Measurements from ENCODE around the gene IL22RA1.

Gene IL22RA1

DNA sequence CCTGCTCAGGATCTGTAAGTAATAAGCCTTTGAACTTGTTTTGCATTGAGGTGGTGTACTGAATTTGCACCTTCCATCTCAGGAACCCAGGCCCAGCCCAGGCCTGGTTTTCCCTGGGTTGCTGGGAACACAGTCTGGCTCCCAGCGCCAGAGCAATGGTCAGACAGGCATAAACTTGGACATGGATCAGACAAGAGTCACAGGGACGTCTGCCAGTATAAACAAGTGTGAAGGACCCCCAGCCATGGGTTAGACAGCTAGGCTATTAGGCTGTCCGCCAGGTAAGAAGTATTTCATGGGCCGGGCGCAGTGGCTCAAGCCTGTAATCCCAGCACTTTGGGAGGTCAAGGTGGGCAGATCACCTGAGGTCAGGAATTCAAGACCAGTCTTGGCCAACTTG lies 38.7 kb upstream of the IL22RA1 start:
- Histone ChIP-seq H3K27ac (ENCODE audit: insufficient read depth, low read length, poor library complexity, severe bottlenecking) (no peak overlapping the region), H3K9me3 (ENCODE audit: control insufficient read depth, low read length) (no peaks in the 10 kb centered on the region), H3K36me3 (ENCODE audit: control insufficient read depth, insufficient read depth, low read length) (no peaks in the 10 kb centered on the region), H3K4me3 (ENCODE audit: insufficient read depth, low read depth, low read length, poor library complexity, severe bottlenecking) (no peak overlapping the region), H3K27me3 (replicated peaks; ENCODE audit: control insufficient read depth, insufficient read depth, low read length, poor library complexity, severe bottlenecking) (no peaks in the 10 kb centered on the region), H3K4me1 (ENCODE audit: control insufficient read depth, insufficient read depth, low read length, poor library complexity, severe bottlenecking) (peaks cover 6% of the 10 kb centered on the region)
- no peak for DNase-seq

- no peaks in the 10 kb centered on the region for H3K4me1 ChIP-seq (ENCODE audit: control insufficient read depth, insufficient read depth, low read length, poor library complexity, severe bottlenecking)
- no peaks in the 10 kb centered on the region for H3K36me3 ChIP-seq (ENCODE audit: control insufficient read depth, insufficient read depth, low read length)
- no peaks in the 10 kb centered on the region for H3K27me3 ChIP-seq (replicated peaks; ENCODE audit: control insufficient read depth, insufficient read depth, low read length, poor library complexity, severe bottlenecking)
- H3K9me3 ChIP-seq (ENCODE audit: control insufficient read depth, low read length): no peaks in the 10 kb centered on the region
- no peak overlapping the region for H3K27ac ChIP-seq (ENCODE audit: insufficient read depth, low read length, poor library complexity, severe bottlenecking)
- no peak for DNase-seq
- no peak overlapping the region for H3K4me3 ChIP-seq (ENCODE audit: insufficient read depth, low read depth, low read length, poor library complexity, severe bottlenecking)
These were observed 37.7 kb upstream of the IL22RA1 start for GRCh38 chr1:24180676-24181075.

GRCh38 chr1:24179251-24179840 lies 36.4 kb upstream of the IL22RA1 start:
- no peaks in the 10 kb centered on the region for H3K4me1 ChIP-seq (ENCODE audit: control insufficient read depth, insufficient read depth, low read length, poor library complexity, severe bottlenecking)
- H3K27me3 ChIP-seq (replicated peaks; ENCODE audit: control insufficient read depth, insufficient read depth, low read length, poor library complexity, severe bottlenecking): no peaks in the 10 kb centered on the region
- H3K4me3 ChIP-seq (ENCODE audit: insufficient read depth, low read depth, low read length, poor library complexity, severe bottlenecking): no peak overlapping the region
- no peaks in the 10 kb centered on the region for H3K36me3 ChIP-seq (ENCODE audit: control insufficient read depth, insufficient read depth, low read length)
- H3K9me3 ChIP-seq (ENCODE audit: control insufficient read depth, low read length): no peaks in the 10 kb centered on the region
- no peak overlapping the region for H3K27ac ChIP-seq (ENCODE audit: insufficient read depth, low read length, poor library complexity, severe bottlenecking)
- DNase-seq: no peak

GRCh38 chr1:24178407-24178806 lies 35.5 kb upstream of the IL22RA1 start:
- Histone ChIP-seq H3K9me3 (ENCODE audit: control insufficient read depth, low read length) (no peaks in the 10 kb centered on the region), H3K4me3 (ENCODE audit: insufficient read depth, low read depth, low read length, poor library complexity, severe bottlenecking) (no peak overlapping the region), H3K27me3 (replicated peaks; ENCODE audit: control insufficient read depth, insufficient read depth, low read length, poor library complexity, severe bottlenecking) (no peaks in the 10 kb centered on the region), H3K27ac (ENCODE audit: insufficient read depth, low read length, poor library complexity, severe bottlenecking) (no peak overlapping the region), H3K4me1 (ENCODE audit: control insufficient read depth, insufficient read depth, low read length, poor library complexity, severe bottlenecking) (no peaks in the 10 kb centered on the region), H3K36me3 (ENCODE audit: control insufficient read depth, insufficient read depth, low read length) (no peaks in the 10 kb centered on the region)
- DNase-seq: no peak

DNA sequence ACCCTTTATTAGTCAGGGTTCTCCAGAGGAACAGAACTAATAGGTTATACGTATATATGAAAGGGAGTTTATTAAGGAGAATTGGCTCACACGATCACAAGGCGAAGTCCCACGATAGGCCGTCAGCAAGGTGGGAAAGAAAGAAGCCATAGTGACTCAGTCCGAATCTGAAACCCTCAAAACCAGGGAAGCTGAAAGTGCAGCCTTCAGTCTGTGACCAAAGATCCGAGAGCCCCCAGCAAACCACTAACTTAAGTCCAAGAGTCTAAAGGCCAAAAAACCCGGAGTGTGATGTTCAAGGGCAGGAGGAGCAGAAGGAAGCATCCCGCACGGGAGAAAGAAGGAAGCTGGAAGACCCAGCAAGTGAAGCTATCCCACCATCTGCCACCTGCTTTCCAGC lies 34.2 kb upstream of the IL22RA1 start:
- Histone ChIP-seq H3K27ac (ENCODE audit: insufficient read depth, low read length, poor library complexity, severe bottlenecking) (no peak overlapping the region), H3K36me3 (ENCODE audit: control insufficient read depth, insufficient read depth, low read length) (no peaks in the 10 kb centered on the region), H3K27me3 (replicated peaks; ENCODE audit: control insufficient read depth, insufficient read depth, low read length, poor library complexity, severe bottlenecking) (no peaks in the 10 kb centered on the region), H3K9me3 (ENCODE audit: control insufficient read depth, low read length) (no peaks in the 10 kb centered on the region), H3K4me3 (ENCODE audit: insufficient read depth, low read depth, low read length, poor library complexity, severe bottlenecking) (no peak overlapping the region), H3K4me1 (ENCODE audit: control insufficient read depth, insufficient read depth, low read length, poor library complexity, severe bottlenecking) (no peaks in the 10 kb centered on the region)
- no peak for DNase-seq

DNA sequence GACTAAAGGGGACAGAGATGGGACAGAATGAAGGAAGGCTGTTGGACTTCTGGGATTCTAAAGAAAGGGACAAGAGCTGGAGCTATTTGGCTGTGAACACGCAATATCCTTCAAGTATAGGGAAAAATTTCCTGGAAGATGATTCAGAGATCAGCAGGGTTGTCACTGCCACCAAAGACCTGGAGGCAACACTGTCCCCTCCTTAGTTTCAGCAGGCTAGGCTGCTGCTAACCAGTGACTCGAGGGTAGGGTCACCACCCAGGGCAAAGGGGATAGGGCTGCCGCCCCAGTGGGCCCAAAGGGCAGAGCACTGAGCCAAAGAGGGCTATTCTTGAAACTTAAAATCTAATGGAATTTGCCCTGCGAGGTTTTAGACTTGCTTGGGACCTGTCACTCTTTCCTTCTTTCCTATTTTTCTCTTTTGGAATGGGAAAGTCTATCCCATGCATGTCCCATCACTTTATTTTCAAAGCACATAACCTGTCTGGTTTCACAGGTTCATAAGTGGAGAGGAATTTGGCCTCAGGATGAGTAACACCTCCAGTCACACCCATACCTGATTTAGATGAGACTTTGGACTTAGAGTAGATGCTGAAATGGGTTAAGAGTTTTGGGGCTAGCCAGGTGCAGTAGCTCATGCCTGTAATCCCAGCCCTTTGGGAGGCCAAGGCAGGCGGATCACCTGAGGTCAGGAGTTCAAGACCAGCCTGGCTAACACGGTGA lies 32.3 kb upstream of the IL22RA1 start:
- Histone ChIP-seq H3K4me3 (ENCODE audit: insufficient read depth, low read depth, low read length, poor library complexity, severe bottlenecking) (no peak overlapping the region), H3K4me1 (ENCODE audit: control insufficient read depth, insufficient read depth, low read length, poor library complexity, severe bottlenecking) (no peaks in the 10 kb centered on the region), H3K9me3 (ENCODE audit: control insufficient read depth, low read length) (no peaks in the 10 kb centered on the region), H3K27ac (ENCODE audit: insufficient read depth, low read length, poor library complexity, severe bottlenecking) (no peak overlapping the region), H3K36me3 (ENCODE audit: control insufficient read depth, insufficient read depth, low read length) (no peaks in the 10 kb centered on the region), H3K27me3 (replicated peaks; ENCODE audit: control insufficient read depth, insufficient read depth, low read length, poor library complexity, severe bottlenecking) (no peaks in the 10 kb centered on the region)
- DNase-seq: no peak

GRCh38 chr1:24173638-24174575 lies 31.0 kb upstream of the IL22RA1 start:
- Histone ChIP-seq H3K27ac (ENCODE audit: insufficient read depth, low read length, poor library complexity, severe bottlenecking) (no peak overlapping the region), H3K4me1 (ENCODE audit: control insufficient read depth, insufficient read depth, low read length, poor library complexity, severe bottlenecking) (no peaks in the 10 kb centered on the region), H3K9me3 (ENCODE audit: control insufficient read depth, low read length) (no peaks in the 10 kb centered on the region), H3K4me3 (ENCODE audit: insufficient read depth, low read depth, low read length, poor library complexity, severe bottlenecking) (no peak overlapping the region), H3K36me3 (ENCODE audit: control insufficient read depth, insufficient read depth, low read length) (no peaks in the 10 kb centered on the region), H3K27me3 (replicated peaks; ENCODE audit: control insufficient read depth, insufficient read depth, low read length, poor library complexity, severe bottlenecking) (no peaks in the 10 kb centered on the region)
- DNase-seq: no peak

DNA sequence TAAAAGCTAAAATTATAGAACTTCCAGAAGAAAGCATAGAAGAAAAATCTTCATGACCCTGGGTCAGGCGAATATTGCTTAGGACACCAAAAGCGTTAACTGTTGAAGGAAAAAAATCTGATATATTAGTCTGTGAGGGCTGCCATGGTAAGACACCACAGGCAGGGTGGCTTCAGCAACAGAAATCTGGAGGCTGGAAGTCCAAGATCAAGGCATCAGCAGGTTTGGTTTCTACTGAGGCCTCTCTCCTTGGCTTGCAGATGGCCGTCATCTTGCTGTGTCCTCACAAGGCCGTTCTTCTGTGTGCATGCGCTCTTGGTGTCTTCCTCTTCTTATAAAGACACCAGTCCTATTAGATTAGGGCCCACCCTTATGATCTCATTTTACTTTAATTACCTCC lies 29.7 kb upstream of the IL22RA1 start:
- H3K27me3 ChIP-seq (replicated peaks; ENCODE audit: control insufficient read depth, insufficient read depth, low read length, poor library complexity, severe bottlenecking): no peaks in the 10 kb centered on the region
- no peak for DNase-seq

DNA sequence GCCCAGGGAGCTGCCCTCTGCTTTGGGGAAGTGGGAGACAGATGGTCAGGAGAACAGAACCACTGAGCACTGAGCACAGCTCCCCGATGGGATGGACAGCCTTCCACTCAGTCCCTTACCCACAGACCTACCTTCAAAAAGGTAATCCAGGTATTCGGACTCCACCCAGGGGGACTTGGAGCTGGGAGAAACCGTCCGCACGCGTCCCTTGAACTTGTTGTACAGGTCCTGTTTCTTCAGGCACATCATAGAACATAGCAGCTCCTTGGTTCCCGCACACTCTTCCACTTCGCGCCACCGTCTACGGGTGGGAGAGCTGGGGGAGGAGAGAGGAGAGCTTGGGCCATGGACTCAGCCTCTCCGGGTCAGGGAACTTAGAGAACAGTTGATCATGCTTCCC lies 26.3 kb upstream of the IL22RA1 start:
- H3K27me3 ChIP-seq (replicated peaks; ENCODE audit: control insufficient read depth, insufficient read depth, low read length, poor library complexity, severe bottlenecking): no peaks in the 10 kb centered on the region
- H3K36me3 ChIP-seq (ENCODE audit: control insufficient read depth, insufficient read depth, low read length): no peaks in the 10 kb centered on the region

More for the DNA sequence above, 29.7 kb upstream of the IL22RA1 start:
- Histone ChIP-seq H3K36me3 (ENCODE audit: control insufficient read depth, insufficient read depth, low read length) (no peaks in the 10 kb centered on the region), H3K4me3 (ENCODE audit: insufficient read depth, low read depth, low read length, poor library complexity, severe bottlenecking) (no peak overlapping the region), H3K4me1 (ENCODE audit: control insufficient read depth, insufficient read depth, low read length, poor library complexity, severe bottlenecking) (no peaks in the 10 kb centered on the region), H3K9me3 (ENCODE audit: control insufficient read depth, low read length) (no peaks in the 10 kb centered on the region), H3K27ac (ENCODE audit: insufficient read depth, low read length, poor library complexity, severe bottlenecking) (no peak overlapping the region)

DNA sequence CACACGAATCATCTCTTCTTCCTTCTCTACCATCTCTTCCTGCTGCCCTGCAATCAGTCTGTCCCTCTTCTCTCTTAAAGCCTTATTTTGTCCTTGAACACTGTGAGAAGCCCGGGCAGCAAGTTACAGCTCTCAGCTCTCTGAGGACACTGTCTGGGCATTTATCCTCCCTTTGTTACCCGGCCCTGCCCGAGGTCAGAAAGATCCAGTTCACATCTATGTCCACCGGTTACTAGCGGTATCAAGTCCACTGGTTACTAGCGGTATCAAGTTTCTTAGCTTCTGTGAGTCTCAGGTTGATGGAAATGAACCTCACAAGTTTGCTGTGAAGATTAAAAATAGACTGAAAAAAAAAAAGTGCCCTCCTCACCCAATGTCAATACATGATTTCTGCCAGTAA lies 25.3 kb upstream of the IL22RA1 start:
- Histone ChIP-seq H3K9me3 (ENCODE audit: control insufficient read depth, low read length) (no peaks in the 10 kb centered on the region), H3K36me3 (ENCODE audit: control insufficient read depth, insufficient read depth, low read length) (no peaks in the 10 kb centered on the region), H3K27ac (ENCODE audit: insufficient read depth, low read length, poor library complexity, severe bottlenecking) (no peak overlapping the region), H3K4me3 (ENCODE audit: insufficient read depth, low read depth, low read length, poor library complexity, severe bottlenecking) (no peak overlapping the region), H3K4me1 (ENCODE audit: control insufficient read depth, insufficient read depth, low read length, poor library complexity, severe bottlenecking) (no peaks in the 10 kb centered on the region), H3K27me3 (replicated peaks; ENCODE audit: control insufficient read depth, insufficient read depth, low read length, poor library complexity, severe bottlenecking) (no peaks in the 10 kb centered on the region)
- no peak for DNase-seq

More for the DNA sequence above, 26.3 kb upstream of the IL22RA1 start:
- Histone ChIP-seq H3K9me3 (ENCODE audit: control insufficient read depth, low read length) (no peaks in the 10 kb centered on the region), H3K4me1 (ENCODE audit: control insufficient read depth, insufficient read depth, low read length, poor library complexity, severe bottlenecking) (no peaks in the 10 kb centered on the region), H3K27ac (ENCODE audit: insufficient read depth, low read length, poor library complexity, severe bottlenecking) (no peak overlapping the region), H3K4me3 (ENCODE audit: insufficient read depth, low read depth, low read length, poor library complexity, severe bottlenecking) (no peak overlapping the region)
- DNase-seq: no peak
